NCI-H128 (cell line): Measurements from ENCODE around the gene PARL.

ENCODE experiments used
- DNase-seq: peaks from one replicate; lab custom pipeline; 2025; ENCODE audit not compliant: unreplicated experiment; lab: John Stamatoyannopoulos, UW

Gene PARL

DNA sequence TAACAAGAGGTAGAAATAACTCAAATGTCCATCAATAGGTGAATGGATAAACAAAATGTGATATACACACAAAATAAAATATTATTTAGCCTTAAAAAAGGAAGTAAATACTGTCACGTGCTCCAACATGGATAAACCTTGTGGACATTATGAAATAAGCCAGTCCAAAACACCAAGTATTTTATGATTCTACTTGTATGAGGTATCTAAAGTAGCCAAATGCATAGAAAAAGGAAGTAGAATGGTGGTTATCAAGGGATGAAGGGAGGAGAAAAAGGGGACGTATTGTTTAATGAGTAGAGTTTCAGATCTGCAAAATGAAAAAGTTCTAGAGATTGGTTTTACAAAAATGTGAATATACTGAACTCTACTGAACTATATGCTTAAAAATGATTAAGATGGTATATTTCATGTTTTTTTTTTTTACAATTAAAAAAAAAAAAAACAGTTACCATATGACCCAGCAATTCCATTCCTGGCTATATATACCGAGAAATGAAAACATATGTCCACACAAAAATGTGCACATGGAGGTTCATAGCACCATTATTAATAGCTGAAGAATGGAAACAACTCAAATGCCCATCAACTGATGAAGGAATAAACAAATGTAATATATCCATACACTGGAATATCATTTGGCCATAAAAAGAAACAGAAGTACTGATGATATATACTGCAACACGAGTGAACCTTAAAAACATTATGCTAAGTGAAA is 30.2 kb downstream of the PARL start:
- DNase-seq = no peak

DNA sequence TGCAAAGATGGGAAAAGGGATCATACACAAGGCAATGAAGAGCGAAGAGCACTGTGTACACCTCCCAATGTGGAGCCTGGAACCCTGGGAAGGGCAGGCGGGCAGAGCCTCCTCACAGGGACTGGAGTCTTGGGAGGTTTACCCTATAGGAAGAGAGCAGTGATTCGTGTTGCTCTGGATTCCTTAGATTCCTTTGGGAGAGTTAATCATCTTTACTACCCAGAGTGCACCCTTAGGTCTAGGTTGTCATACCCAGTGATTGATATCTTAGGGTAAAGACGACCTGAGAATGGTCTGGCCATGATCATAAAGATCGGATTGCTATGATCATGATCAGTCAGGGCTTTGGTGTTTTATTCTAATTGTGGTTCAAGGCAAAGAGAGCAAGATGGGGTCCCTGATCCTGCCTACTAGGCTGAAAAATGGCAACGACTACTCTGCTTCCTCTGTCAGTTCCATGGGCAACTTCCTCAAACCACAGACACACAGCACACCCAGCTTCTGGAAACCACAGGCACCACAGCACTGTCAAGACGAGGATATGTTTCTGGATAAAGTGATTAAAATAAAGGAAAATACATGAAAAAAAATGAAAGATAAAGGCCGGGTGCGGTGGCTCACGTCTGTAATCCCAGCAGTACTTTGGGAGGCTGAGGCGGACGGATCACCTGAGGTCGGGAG is 38.9 kb downstream of the PARL start:
- DNase-seq = no peak

- DNase-seq = no peak
These were observed 39.6 kb downstream of the PARL start for GRCh38 chr3:183845090-183845489.

GRCh38 chr3:183844606-183845005 is 40.1 kb downstream of the PARL start:
- no peak for DNase-seq

DNA sequence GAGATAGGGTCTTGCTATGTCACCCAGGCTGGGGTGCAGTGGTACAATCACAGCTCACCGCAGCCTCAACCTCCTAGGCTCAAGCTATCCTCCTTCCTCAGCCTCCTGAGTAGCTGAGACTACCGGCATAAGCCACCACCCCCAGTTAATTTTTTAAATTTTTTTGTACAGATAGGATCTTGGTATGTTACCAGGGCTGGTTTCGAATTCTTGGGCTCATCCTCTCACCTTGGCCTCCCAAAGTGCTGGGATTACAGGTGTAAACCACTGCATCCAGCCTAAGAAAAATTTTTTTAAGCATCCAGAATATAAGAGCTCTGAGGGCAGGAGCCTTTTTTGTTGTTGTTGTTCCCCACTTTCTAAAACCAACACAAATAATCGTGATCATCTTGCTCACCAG is 44.9 kb downstream of the PARL start:
- no peak for DNase-seq

- DNase-seq = no peak
These were observed 46.8 kb downstream of the PARL start for GRCh38 chr3:183837894-183838293.

GRCh38 chr3:183837390-183837789 is 47.3 kb downstream of the PARL start:
- no peak for DNase-seq

DNA sequence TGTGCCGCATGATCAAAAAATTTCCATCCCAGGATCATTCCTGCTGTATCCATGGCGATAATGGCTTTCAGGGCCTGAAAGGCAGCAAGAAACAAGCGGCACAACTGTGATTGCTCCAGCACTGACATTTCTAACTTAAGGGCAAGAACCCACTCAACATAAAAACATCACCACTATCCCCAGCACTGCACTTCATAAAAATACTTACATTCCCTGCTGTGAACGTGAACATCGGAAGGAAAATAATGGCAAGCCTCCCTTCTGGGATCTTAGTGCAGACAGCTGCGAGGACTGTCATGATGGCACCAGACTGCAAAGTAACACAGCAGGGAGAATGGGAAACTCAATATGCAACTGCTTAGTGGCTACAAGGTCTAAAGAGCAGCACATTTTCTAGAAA is 51.2 kb downstream of the PARL start:
- no peak for DNase-seq

- no peak for DNase-seq
These were observed 54.5 kb downstream of the PARL start for GRCh38 chr3:183830187-183830586.

DNA sequence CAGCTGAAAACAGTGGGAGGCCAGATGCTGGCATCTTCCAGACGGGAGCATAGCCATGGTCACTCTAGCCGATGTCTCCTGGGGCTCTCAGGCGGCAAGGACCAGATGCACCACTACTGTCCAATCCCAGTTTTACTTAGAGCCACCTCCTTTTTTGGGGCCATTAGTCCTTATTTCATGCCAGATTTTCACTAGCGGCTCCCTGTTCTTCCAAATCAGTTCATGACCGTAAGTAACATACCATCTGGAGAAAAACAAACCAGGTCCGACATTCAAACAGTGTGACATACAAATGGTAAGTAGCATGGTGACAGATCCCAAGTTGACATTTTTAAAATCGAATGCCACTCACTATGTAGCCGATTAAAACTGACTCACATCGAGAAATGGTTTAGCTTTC is 55.2 kb downstream of the PARL start:
- no peak for DNase-seq

- DNase-seq = no peak
These were observed 56.2 kb downstream of the PARL start for GRCh38 chr3:183828538-183828870.

DNA sequence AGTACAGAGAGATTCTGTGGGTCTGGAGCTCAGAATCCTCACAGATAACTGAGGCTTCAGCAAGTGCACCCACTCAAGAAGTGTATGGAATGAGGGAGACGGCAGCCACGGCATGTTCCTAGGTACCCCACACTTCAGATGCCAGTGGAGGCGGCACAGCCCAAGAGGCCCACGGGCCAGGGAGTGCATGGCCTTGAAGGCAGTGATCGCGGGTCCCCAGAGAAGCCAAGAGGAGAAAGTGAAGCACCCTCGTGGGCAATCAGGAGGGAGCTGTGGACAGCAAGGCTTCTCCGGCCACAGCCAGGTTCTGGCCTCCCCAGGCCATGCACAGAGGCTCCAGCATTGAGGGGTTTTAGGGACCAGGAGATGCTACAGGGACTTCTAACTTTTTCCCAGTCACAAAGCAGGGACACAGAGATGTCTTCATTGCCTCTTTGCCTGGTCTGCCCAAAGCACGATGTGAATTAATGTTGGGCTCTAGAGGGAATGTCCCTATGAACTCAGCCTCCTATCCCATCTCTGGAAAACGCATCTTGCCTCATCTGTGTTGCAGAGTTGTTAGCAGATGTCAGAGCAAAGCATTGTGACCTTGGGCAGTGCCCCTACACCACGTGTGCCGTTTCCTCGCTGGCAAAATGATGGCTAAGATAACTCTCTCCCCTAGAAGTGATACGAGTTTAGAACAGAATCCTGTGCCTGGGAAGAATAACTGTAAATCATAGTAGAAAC is 56.7 kb downstream of the PARL start:
- no peak for DNase-seq

- DNase-seq = no peak
These were observed 58.0 kb downstream of the PARL start for GRCh38 chr3:183826448-183827250.

GRCh38 chr3:183825456-183826161 is 59.1 kb downstream of the PARL start, which contains the start of gene MAP6D1:
Gene MAP6D1, minus strand, starts transcription at chr3:183825577. Its CDS starts 30 bp downstream, at chr3:183825547.
- peak; percentile 42 for DNase-seq

DNA sequence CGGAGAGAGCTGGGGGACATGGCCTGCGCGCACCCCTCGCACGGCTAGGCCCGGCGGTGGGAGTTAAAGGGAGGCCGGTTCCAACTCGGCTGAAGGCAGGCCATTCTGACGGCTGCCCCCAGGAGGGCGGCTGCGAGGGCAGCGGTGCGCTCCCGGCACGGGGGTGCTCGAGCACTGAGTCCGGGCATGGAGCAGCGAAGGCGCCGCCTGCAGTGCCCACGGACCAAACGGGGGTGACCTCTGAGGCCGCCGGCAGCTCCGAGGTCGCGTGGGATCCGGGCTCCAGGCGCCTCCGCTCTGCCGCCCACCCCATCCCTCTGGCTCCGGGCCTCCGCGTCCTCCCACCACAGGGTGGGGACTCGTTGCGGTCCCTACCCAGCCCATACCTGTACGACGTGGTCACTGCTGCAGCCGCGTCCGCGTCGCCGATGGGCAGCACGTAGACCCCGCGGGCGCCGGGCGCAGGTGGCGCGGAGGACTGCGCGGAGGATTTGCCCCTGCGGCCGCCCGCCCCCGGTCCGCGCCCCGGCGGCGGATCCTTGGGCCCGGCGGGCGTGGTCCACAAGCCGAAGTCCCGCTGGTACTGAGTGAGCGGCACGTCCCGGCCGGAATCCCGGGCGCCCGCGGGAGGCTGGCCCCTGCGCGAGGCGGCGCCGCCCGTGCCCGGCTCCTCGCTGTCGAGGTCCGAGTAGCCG is 59.8 kb downstream of the PARL start:
- no peak for DNase-seq

- DNase-seq = no peak
These were observed 60.7 kb downstream of the PARL start for GRCh38 chr3:183823963-183824362.

GRCh38 chr3:183822631-183823030 is 62.0 kb downstream of the PARL start:
- DNase-seq = no peak

- DNase-seq = no peak
These were observed 64.8 kb downstream of the PARL start for GRCh38 chr3:183819831-183820230.

DNA sequence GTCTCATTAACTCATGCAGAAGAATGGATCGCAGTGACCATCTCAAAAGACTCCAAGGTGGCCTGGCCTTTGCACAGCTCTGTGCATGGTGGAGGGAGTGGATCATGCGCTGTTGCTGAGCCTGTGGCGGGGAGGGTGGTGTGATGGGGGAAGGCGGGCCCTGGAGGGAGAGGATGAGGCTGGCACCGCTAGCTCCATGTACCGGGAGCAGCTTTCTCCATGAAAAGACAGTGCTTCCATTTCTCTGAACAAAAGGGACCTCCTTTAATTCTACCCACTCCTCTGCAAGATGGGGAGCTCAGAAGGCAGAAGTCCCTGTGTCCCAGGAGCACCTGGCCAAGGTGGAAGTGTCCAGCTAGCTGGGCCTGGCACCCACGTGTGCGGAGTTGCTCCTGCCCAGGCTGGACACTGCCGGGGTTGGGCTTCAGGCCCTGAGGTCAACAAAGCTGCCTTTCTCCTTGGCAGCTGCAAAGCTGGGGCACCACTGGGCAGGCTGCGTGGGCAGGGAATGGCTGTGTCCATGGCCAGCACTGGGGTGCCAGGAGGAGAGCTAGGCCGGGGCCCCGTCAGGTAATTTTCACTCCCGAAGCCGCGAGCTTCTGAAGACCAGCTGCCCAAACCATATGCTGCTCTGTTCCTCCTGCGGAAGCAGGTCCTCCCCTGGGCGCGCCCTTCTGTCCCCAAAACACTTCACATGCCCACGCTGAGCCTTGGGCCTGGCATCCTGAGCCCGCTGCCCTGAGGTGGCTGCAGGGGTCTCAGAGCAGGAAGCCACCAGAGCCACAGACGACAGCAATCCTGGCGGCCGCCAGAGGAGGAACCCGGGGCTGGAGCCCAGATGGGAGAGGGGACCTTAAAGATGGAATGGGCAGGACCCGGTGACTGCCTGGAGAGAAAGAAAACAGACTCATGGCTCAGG is 65.7 kb downstream of the PARL start:
- no peak for DNase-seq
